HUES64 (cell line): Measurements from ENCODE around the gene IL17REL. TPM values are rescaled to one million over a fixed set of nuclear protein-coding genes. Genes with fewer than 3 reads are reported as not detected.

Experiments
- H3K27ac ChIP-seq: 2 replicates; pipeline ENCODE4 v1.7.0; 2013; ENCODE audit warnings: low read depth, low read length, inconsistent platforms
- H3K27me3 ChIP-seq: 2 replicates; pipeline ENCODE4 v1.6.1; 2013; ENCODE audit warnings: mild to moderate bottlenecking, low read length; ENCODE audit not compliant: insufficient read depth
- H3K36me3 ChIP-seq: 2 replicates; pipeline ENCODE4 v1.6.1; 2013; ENCODE audit warnings: mild to moderate bottlenecking, low read length; ENCODE audit not compliant: insufficient read depth
- H3K4me1 ChIP-seq: 2 replicates; pipeline ENCODE4 v1.6.1; 2013; ENCODE audit warnings: mild to moderate bottlenecking, low read length, moderate library complexity; ENCODE audit not compliant: insufficient read depth
- H3K4me3 ChIP-seq: 2 replicates; pipeline ENCODE4 v1.5.1; 2013; ENCODE audit warnings: mild to moderate bottlenecking, low read length, moderate library complexity
- H3K9ac ChIP-seq: 2 replicates; pipeline ENCODE4 v1.6.1; 2013; ENCODE audit warnings: mild to moderate bottlenecking, low read depth, low read length
- H3K9me3 ChIP-seq: 2 replicates; pipeline ENCODE4 v1.6.1; 2013; ENCODE audit warnings: low read depth, low read length; ENCODE audit not compliant: insufficient read depth
- WGBS: fragments of 150-250, 120-280 bp; methylation state at CpG from one replicate; pipeline ENCODE4 v1.1.7; 2013; ENCODE audit warnings: missing lambda C conversion rate; 5-methylcytosine and 5-hydroxymethylcytosine counted together
- polyA plus RNA-seq, 2 experiments: library from polyadenylated mRNA; stranded (reverse); fragments of 50-300 nt; gene quantifications; one replicate each; pipeline ENCODE4 v1.2.3, GENCODE V29; 2013

The IL17REL gene
- polyA plus RNA-seq (2013, experiment 1 of 2), result not detected
- 0.06 TPM for polyA plus RNA-seq (2013, experiment 2 of 2)

GRCh38 chr22:50012211-50013181, at the start of gene IL17REL:
TSS of gene IL17REL (minus strand) at chr22:50012765. CDS start at chr22:50012646, 119 bp downstream.
- no peaks in the 10 kb centered on the region for H3K9me3 ChIP-seq
- no peak within 1 kb of the TSS for H3K27ac ChIP-seq
- H3K4me3 ChIP-seq, result no peak within 1 kb of the TSS
- H3K4me1 ChIP-seq, result no peaks in the 10 kb centered on the region
- 56% methylated on average over 29 of the region's 29 CpGs for WGBS
- no peak within 1 kb of the TSS for H3K9ac ChIP-seq
- H3K36me3 ChIP-seq, result no peaks in the 10 kb centered on the region
- H3K27me3 ChIP-seq, result peaks cover 80% of the 10 kb centered on the region

- Histone ChIP-seq H3K27me3 (peaks cover 23% of the 10 kb centered on the region), H3K27ac (no peak overlapping the region), H3K4me1 (peaks cover 9% of the 10 kb centered on the region; the same call in 1 of the 2 replicates), H3K4me3 (no peak overlapping the region), H3K9me3 (no peaks in the 10 kb centered on the region), H3K36me3 (no peaks in the 10 kb centered on the region), H3K9ac (no peak overlapping the region)
- 86% methylated on average over 17 of the region's 17 CpGs for WGBS
Observed at GRCh38 chr22:50061824-50062355, 49.3 kb upstream of the IL17REL start.

GRCh38 chr22:50061141-50061823, 48.7 kb upstream of the IL17REL start:
- Histone ChIP-seq H3K4me3 (no peak overlapping the region), H3K4me1 (peaks cover 9% of the 10 kb centered on the region; the same call in 1 of the 2 replicates), H3K27me3 (peaks cover 23% of the 10 kb centered on the region), H3K36me3 (no peaks in the 10 kb centered on the region), H3K9me3 (no peaks in the 10 kb centered on the region), H3K27ac (no peak overlapping the region), H3K9ac (no peak overlapping the region)
- 93% methylated on average over 27 of the region's 27 CpGs for WGBS

GRCh38 chr22:50060441-50061140, 48.0 kb upstream of the IL17REL start:
- Histone ChIP-seq H3K27ac (no peak overlapping the region), H3K4me1 (peaks cover 9% of the 10 kb centered on the region; the same call in 1 of the 2 replicates), H3K9ac (no peak overlapping the region), H3K36me3 (no peaks in the 10 kb centered on the region), H3K27me3 (peaks cover 23% of the 10 kb centered on the region), H3K4me3 (no peak overlapping the region), H3K9me3 (no peaks in the 10 kb centered on the region)
- WGBS, result 86% methylated on average over 28 of the region's 28 CpGs

- no peak overlapping the region for H3K4me3 ChIP-seq
- peaks cover 23% of the 10 kb centered on the region for H3K27me3 ChIP-seq
- H3K9ac ChIP-seq, result no peak overlapping the region
- 71% methylated on average over 7 of the region's 7 CpGs for WGBS
- H3K36me3 ChIP-seq, result no peaks in the 10 kb centered on the region
- H3K9me3 ChIP-seq, result no peaks in the 10 kb centered on the region
- H3K4me1 ChIP-seq, result peaks cover 9% of the 10 kb centered on the region; the same call in 1 of the 2 replicates
- H3K27ac ChIP-seq, result no peak overlapping the region
Observed at GRCh38 chr22:50059881-50060262, 47.3 kb upstream of the IL17REL start.

- Histone ChIP-seq H3K27me3 (peaks cover 23% of the 10 kb centered on the region), H3K27ac (no peak overlapping the region), H3K36me3 (no peaks in the 10 kb centered on the region), H3K9me3 (no peaks in the 10 kb centered on the region), H3K4me1 (peaks cover 9% of the 10 kb centered on the region; the same call in 1 of the 2 replicates), H3K4me3 (peak overlapping the region; percentile 59), H3K9ac (peak overlapping the region; percentile 31; the same call in 1 of the 2 replicates)
- WGBS, result 6% methylated on average over 28 of the region's 31 CpGs
Observed at GRCh38 chr22:50058906-50059880, 46.6 kb upstream of the IL17REL start.

GRCh38 chr22:50058061-50058905, 45.7 kb upstream of the IL17REL start, which contains the start of gene TTLL8:
TSS of gene TTLL8 (minus strand) at chr22:50058298.
- WGBS, result 5% methylated on average over 102 of the region's 102 CpGs
- Histone ChIP-seq H3K36me3 (no peaks in the 10 kb centered on the region), H3K27ac (no peak within 1 kb of the TSS), H3K9ac (peak within 1 kb of the TSS; percentile 31; the same call in 1 of the 2 replicates), H3K9me3 (no peaks in the 10 kb centered on the region), H3K4me3 (peak within 1 kb of the TSS; percentile 59), H3K4me1 (peaks cover 9% of the 10 kb centered on the region; the same call in 1 of the 2 replicates), H3K27me3 (peaks cover 23% of the 10 kb centered on the region)

GRCh38 chr22:50057278-50058060, 44.9 kb upstream of the IL17REL start:
- peaks cover 23% of the 10 kb centered on the region for H3K27me3 ChIP-seq
- H3K9ac ChIP-seq, result no peak overlapping the region
- no peak overlapping the region for H3K27ac ChIP-seq
- no peaks in the 10 kb centered on the region for H3K9me3 ChIP-seq
- H3K4me3 ChIP-seq, result no peak overlapping the region
- WGBS, result 85% methylated on average over 14 of the region's 14 CpGs
- H3K4me1 ChIP-seq, result peaks cover 9% of the 10 kb centered on the region; the same call in 1 of the 2 replicates
- H3K36me3 ChIP-seq, result no peaks in the 10 kb centered on the region
